CD14-positive monocyte (primary cell): ENCODE results near the gene PLA2G3. TPM values are rescaled to one million over a fixed set of nuclear protein-coding genes. Genes with fewer than 3 reads are reported as not detected.

Experiments used
- DNase-seq, 3 donors: peaks; one replicate each; pipeline ENCODE4 v3.0.0-alpha.2; 2011 to 2022
- H2AFZ ChIP-seq: 2 replicates; pipeline ENCODE4 v1.6.0; 2012; ENCODE audit warnings: mild to moderate bottlenecking, low read depth, low read length, inconsistent platforms; ENCODE audit not compliant: insufficient read depth, poor library complexity, severe bottlenecking
- H3K27ac ChIP-seq, 2 donors: 1 replicate in 1 of 2; 2 replicates in 1 of 2; pipeline ENCODE4 v1.5.1; 2012 to 2013; ENCODE audit warnings: low read length in 2 of 2, control low read depth in 1 of 2, inconsistent platforms in 1 of 2, low read depth in 1 of 2, mild to moderate bottlenecking in 1 of 2
- H3K27me3 ChIP-seq, 2 donors: one replicate each; pipeline versions ENCODE4 v1.6.0 to v1.6.1; 2011 to 2013; ENCODE audit warnings: low read length in 2 of 2; ENCODE audit not compliant: control insufficient read depth in 2 of 2, insufficient read depth in 2 of 2
- H3K36me3 ChIP-seq, 2 donors: replicated peaks in 1 of 2; 1 replicate in 1 of 2; 2 replicates in 1 of 2; pipeline versions ENCODE4 v1.5.1 to v1.6.1; 2012 to 2013; ENCODE audit warnings: low read length in 2 of 2, control low read depth in 1 of 2, inconsistent platforms in 1 of 2, mild to moderate bottlenecking in 1 of 2; ENCODE audit not compliant: insufficient read depth in 2 of 2, control insufficient read depth in 1 of 2
- H3K4me1 ChIP-seq, 2 donors: 1 replicate in 1 of 2; 2 replicates in 1 of 2; pipeline versions ENCODE4 v1.5.1 to v1.6.1; 2012 to 2013; ENCODE audit warnings: low read length in 2 of 2, control low read depth in 1 of 2, inconsistent platforms in 1 of 2, mild to moderate bottlenecking in 1 of 2, moderate library complexity in 1 of 2; ENCODE audit not compliant: insufficient read depth in 2 of 2, control insufficient read depth in 1 of 2
- H3K4me2 ChIP-seq: replicated peaks from 2 replicates; pipeline ENCODE3; 2012; ENCODE audit warnings: low read length, moderate library complexity, mild to moderate bottlenecking; ENCODE audit not compliant: poor library complexity, severe bottlenecking; ENCODE audit errors: extremely low read depth
- H3K4me3 ChIP-seq, 3 experiments: fragments of 200-600 bp in 1 of 3; sonication (generic) in 1 of 3; replicated peaks in 1 of 3; 1 replicate in 2 of 3; 2 replicates in 1 of 3; pipeline ENCODE4 v1.5.1; 2011 to 2013; ENCODE audit warnings: low read length in 3 of 3, mild to moderate bottlenecking in 3 of 3, control low read depth in 2 of 3, low read depth in 2 of 3, inconsistent platforms in 1 of 3, moderate library complexity in 1 of 3
- H3K79me2 ChIP-seq: 2 replicates; pipeline ENCODE4 v1.6.0; 2012; ENCODE audit warnings: mild to moderate bottlenecking, control low read depth, inconsistent platforms, low read length, moderate library complexity; ENCODE audit not compliant: insufficient read depth
- H3K9ac ChIP-seq: 2 replicates; pipeline ENCODE4 v1.6.0; 2017; ENCODE audit warnings: low read length, mild to moderate bottlenecking; ENCODE audit not compliant: insufficient read depth, poor library complexity, severe bottlenecking
- H3K9me3 ChIP-seq, 2 donors: replicated peaks in 1 of 2; 1 replicate in 1 of 2; 2 replicates in 1 of 2; pipeline versions ENCODE4 v1.5.1 to v1.6.1; 2012 to 2013; ENCODE audit warnings: low read length in 2 of 2, control low read depth in 1 of 2; ENCODE audit not compliant: control insufficient read depth in 1 of 2, insufficient read depth in 1 of 2
- H4K20me1 ChIP-seq: 2 replicates; pipeline ENCODE4 v1.6.0; 2012; ENCODE audit warnings: mild to moderate bottlenecking, low read length, control low read depth, moderate library complexity; ENCODE audit not compliant: insufficient read depth
- H3K27ac Mint-ChIP-seq, 7 donors: one replicate each; pipeline ENCODE4 v1.8.0; 2020; ENCODE audit warnings: mild to moderate bottlenecking in 7 of 7, mixed read lengths in 7 of 7, moderate library complexity in 6 of 7, inconsistent platforms in 2 of 7
- H3K27me3 Mint-ChIP-seq, 3 donors: one replicate each; pipeline ENCODE4 v1.8.0; 2021 to 2022; ENCODE audit warnings: low read depth in 3 of 3, mild to moderate bottlenecking in 3 of 3, mixed read lengths in 3 of 3, moderate library complexity in 3 of 3, inconsistent platforms in 1 of 3
- H3K36me3 Mint-ChIP-seq, 2 donors: one replicate each; pipeline ENCODE4 v1.8.0; 2020; ENCODE audit warnings: mixed read lengths in 2 of 2, inconsistent platforms in 1 of 2, mild to moderate bottlenecking in 1 of 2
- H3K4me1 Mint-ChIP-seq: one replicate; pipeline ENCODE4 v1.8.0; 2020; ENCODE audit warnings: mild to moderate bottlenecking, mixed read lengths
- H3K4me3 Mint-ChIP-seq, 2 donors: one replicate each; pipeline ENCODE4 v1.8.0; 2020; ENCODE audit warnings: mild to moderate bottlenecking in 2 of 2, mixed read lengths in 2 of 2, moderate library complexity in 1 of 2
- H3K9me3 Mint-ChIP-seq, 7 donors: one replicate each; pipeline ENCODE4 v1.8.0; 2020 to 2022; ENCODE audit warnings: mixed read lengths in 7 of 7, mild to moderate bottlenecking in 6 of 7, moderate library complexity in 6 of 7, inconsistent platforms in 2 of 7
- WGBS: methylation state at CpG from one replicate; pipeline ENCODE4 v1.1.5; 2013; ENCODE audit warnings: missing lambda C conversion rate; ENCODE audit not compliant: insufficient coverage; 5-methylcytosine and 5-hydroxymethylcytosine counted together
- intact Hi-C, 2 donors: fragments of 100-400 bp; cut with micrococcal nuclease; formaldehyde crosslinking; loops; one replicate each; pipeline versions ENCODE4 v1.15.0 to v1.15.1; 2023
- polyA plus RNA-seq, 3 donors: library from polyadenylated mRNA; depleted of rRNA in 1 of 3; unstranded in 2 of 3; stranded (reverse) in 1 of 3; fragments of 300-500 nt in 2 of 3; fragments of >200 nt in 1 of 3; fragmentation: Illumina TruSeq in 2 of 3; gene quantifications; 1 replicate in 2 of 3; 2 replicates in 1 of 3; pipeline ENCODE4 v1.2.3, GENCODE V29; 2012 to 2021
- TF ChIP-seq, protein P1 (sequence below): fragments of 200-600 bp; IDR thresholded peaks from one replicate; pipeline ENCODE4 v1.8.0; 2022; ENCODE audit warnings: antibody characterized with exemption, mild to moderate bottlenecking

PLA2G3 gene
- polyA plus RNA-seq, 3 donors: not detected

DNA sequence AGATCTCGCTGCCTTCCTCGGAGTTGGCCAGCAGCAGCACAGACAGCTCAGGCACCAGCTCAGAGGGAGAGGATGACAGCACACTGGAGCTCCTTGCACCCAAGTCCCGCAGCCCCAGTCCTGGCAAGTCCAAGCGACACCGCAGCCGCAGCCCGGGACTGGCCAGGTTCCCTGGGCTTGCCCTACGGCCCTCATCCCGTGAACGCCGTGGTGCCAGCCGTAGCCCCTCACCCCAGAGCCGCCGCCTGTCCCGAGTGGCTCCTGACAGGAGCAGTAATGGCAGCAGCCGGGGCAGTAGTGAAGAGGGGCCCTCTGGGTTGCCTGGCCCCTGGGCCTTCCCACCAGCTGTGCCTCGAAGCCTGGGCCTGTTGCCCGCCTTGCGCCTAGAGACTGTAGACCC, 6.4 kb downstream of the PLA2G3 start:
- DNase-seq: no peak
- Mint-ChIP-seq H3K9me3 (no peaks in the 10 kb centered on the region), H3K36me3 (no peaks in the 10 kb centered on the region), H3K4me3 (no peak overlapping the region), H3K4me1 (peaks cover 1% of the 10 kb centered on the region), H3K27ac (no peak overlapping the region), H3K27me3 (peaks cover 0 to 3% (median 2%) of the 10 kb centered on the region in 3 donors)
- Histone ChIP-seq H3K79me2 (no peaks in the 10 kb centered on the region), H3K4me1 (no peaks in the 10 kb centered on the region), H4K20me1 (no peaks in the 10 kb centered on the region), H3K4me2 (no peak overlapping the region), H3K9ac (no peak overlapping the region), H3K27me3 (no peaks in the 10 kb centered on the region), H3K4me3 (no peak overlapping the region), H2AFZ (no peak overlapping the region), H3K27ac (no peak overlapping the region), H3K36me3 (no peaks in the 10 kb centered on the region), H3K9me3 (no peaks in the 10 kb centered on the region)
- TF ChIP-seq, protein P1, sequence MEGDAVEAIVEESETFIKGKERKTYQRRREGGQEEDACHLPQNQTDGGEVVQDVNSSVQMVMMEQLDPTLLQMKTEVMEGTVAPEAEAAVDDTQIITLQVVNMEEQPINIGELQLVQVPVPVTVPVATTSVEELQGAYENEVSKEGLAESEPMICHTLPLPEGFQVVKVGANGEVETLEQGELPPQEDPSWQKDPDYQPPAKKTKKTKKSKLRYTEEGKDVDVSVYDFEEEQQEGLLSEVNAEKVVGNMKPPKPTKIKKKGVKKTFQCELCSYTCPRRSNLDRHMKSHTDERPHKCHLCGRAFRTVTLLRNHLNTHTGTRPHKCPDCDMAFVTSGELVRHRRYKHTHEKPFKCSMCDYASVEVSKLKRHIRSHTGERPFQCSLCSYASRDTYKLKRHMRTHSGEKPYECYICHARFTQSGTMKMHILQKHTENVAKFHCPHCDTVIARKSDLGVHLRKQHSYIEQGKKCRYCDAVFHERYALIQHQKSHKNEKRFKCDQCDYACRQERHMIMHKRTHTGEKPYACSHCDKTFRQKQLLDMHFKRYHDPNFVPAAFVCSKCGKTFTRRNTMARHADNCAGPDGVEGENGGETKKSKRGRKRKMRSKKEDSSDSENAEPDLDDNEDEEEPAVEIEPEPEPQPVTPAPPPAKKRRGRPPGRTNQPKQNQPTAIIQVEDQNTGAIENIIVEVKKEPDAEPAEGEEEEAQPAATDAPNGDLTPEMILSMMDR: no peak
- 98% methylated on average over 19 of the region's 19 CpGs for WGBS
- intact Hi-C loops: no loop called here

DNA sequence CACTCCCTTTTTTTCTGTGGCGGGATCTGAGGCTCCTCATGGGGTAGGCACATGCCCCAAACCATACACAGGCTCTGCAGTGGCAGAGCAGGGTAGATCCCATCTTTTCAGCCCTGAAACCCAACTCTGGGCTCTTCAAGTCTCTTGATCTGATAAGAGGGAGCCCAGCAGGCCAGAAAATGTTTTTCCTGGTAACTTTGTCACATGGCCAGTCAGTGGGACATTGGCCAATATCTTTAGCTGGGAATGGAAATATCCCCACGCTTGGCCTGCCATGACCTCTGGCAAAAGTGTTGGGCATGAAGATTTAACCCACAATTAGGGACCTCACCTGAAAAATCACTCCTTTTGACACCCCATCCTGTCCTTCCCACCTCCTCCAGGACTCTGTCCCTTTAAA, 9.4 kb downstream of the PLA2G3 start:
- intact Hi-C loops: no loop called here

More for the DNA sequence above, 9.4 kb downstream of the PLA2G3 start:
- H3K9ac ChIP-seq: no peak overlapping the region
- TF ChIP-seq, protein P1: no peak
- Mint-ChIP-seq H3K36me3 (no peaks in the 10 kb centered on the region), H3K4me3 (no peak overlapping the region), H3K9me3 (peaks cover 0 to 2% (median 0%) of the 10 kb centered on the region in 7 donors), H3K4me1 (peaks cover 8% of the 10 kb centered on the region), H3K27me3 (peaks cover 0 to 3% (median 1%) of the 10 kb centered on the region in 3 donors), H3K27ac (no peak overlapping the region)
- H3K4me3 ChIP-seq: no peak overlapping the region
- H3K27ac ChIP-seq: no peak overlapping the region
- H3K27me3 ChIP-seq: no peaks in the 10 kb centered on the region
- no peaks in the 10 kb centered on the region for H3K9me3 ChIP-seq
- H4K20me1 ChIP-seq: no peaks in the 10 kb centered on the region
- WGBS: 84% methylated on average over 2 of the region's 2 CpGs
- no peak overlapping the region for H3K4me2 ChIP-seq
- H3K36me3 ChIP-seq: no peaks in the 10 kb centered on the region
- no peak overlapping the region for H2AFZ ChIP-seq
- H3K4me1 ChIP-seq: peaks cover 6 to 7% of the 10 kb centered on the region in 2 donors
- no peaks in the 10 kb centered on the region for H3K79me2 ChIP-seq
- DNase-seq: no peak
